ENCODE data around the gene FRK. TPM values are rescaled to one million over a fixed set of nuclear protein-coding genes. Genes with fewer than 3 reads are reported as not detected.

FRK gene
- total RNA-seq, 2 experiments from 2014 or later: 0.13 to 0.46 TPM

GRCh38 chr6:116027801-116028200 lies 32.9 kb downstream of the FRK start:
- DNase-seq (ENCODE audit: low spot score): no peak
- Histone ChIP-seq H2AFZ (ENCODE audit: low read length) (no peak overlapping the region), H3K27ac (ENCODE audit: low read depth, low read length, poor library complexity, severe bottlenecking) (no peak overlapping the region), H3K36me3 (ENCODE audit: insufficient read depth, low read length) (no peaks in the 10 kb centered on the region), H3K79me2 (ENCODE audit: insufficient read depth, low read depth, low read length) (no peaks in the 10 kb centered on the region), H3K4me1 (ENCODE audit: insufficient read depth, low read length, poor library complexity, severe bottlenecking) (no peaks in the 10 kb centered on the region), H3K9me3 (ENCODE audit: low read length) (no peaks in the 10 kb centered on the region), H4K20me1 (ENCODE audit: insufficient read depth, low read length) (no peaks in the 10 kb centered on the region), H3K4me3 (ENCODE audit: low read depth, low read length, poor library complexity, severe bottlenecking) (no peak overlapping the region), H3K9me2 (ENCODE audit: insufficient read depth, low read length) (no peaks in the 10 kb centered on the region), H3K4me2 (ENCODE audit: low read length) (no peak overlapping the region)
- ChIA-PET CTCF (ENCODE audit: unreplicated experiment) (no interaction called here), POLR2A (interaction anchor here (0.6 to 1.3 kb wide), 6 partner anchors 10 to 250 kb away, joined by 3 read pairs; no protein-coding TSS in a partner anchor)
- BruUV-seq (replicated peaks): no TSS peak
- intact Hi-C loops (cut with micrococcal nuclease; ENCODE audit: unreplicated experiment): no loop called here
- TF ChIP-seq CTCF (conservative IDR thresholded peaks at IDR 0.05; ENCODE audit: low read length) (no peak), EZH2phosphoT487 (IDR thresholded peaks at IDR 0.05; ENCODE audit: borderline replicate concordance, low read depth, low read length) (no peak)

DNA sequence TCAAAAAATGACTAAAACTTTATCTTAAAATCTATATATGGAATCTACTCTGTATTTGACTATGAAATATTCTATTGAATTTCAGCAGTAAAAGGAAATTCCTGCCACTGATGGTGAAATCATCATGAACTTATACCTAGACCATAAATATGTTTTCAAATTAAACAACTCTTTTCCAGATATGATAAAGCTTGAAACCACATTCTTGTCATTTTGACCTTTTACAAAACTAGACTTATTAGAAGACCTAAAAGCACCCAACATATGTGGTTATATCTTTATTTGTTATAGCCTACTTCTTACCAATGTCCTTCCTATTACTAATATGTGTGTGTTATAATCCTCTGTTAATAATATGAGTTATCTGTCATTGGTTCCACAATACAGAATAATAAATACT lies 35.3 kb downstream of the FRK start:
- Histone ChIP-seq H3K4me1 (ENCODE audit: insufficient read depth, low read length, poor library complexity, severe bottlenecking) (peaks cover 4% of the 10 kb centered on the region), H3K9me2 (ENCODE audit: insufficient read depth, low read length) (no peaks in the 10 kb centered on the region), H3K4me2 (ENCODE audit: low read length) (no peak overlapping the region), H2AFZ (ENCODE audit: low read length) (no peak overlapping the region), H3K27ac (ENCODE audit: low read depth, low read length, poor library complexity, severe bottlenecking) (no peak overlapping the region), H3K4me3 (ENCODE audit: low read depth, low read length, poor library complexity, severe bottlenecking) (no peak overlapping the region), H3K36me3 (ENCODE audit: insufficient read depth, low read length) (no peaks in the 10 kb centered on the region), H4K20me1 (ENCODE audit: insufficient read depth, low read length) (no peaks in the 10 kb centered on the region), H3K79me2 (ENCODE audit: insufficient read depth, low read depth, low read length) (no peaks in the 10 kb centered on the region), H3K9me3 (ENCODE audit: low read length) (no peaks in the 10 kb centered on the region)
- DNase-seq (ENCODE audit: low spot score): no peak
- CTCF ChIA-PET (ENCODE audit: unreplicated experiment): no interaction called here
- no TSS peak for BruUV-seq (replicated peaks)
- POLR2A ChIA-PET: interaction anchor here (0.7 kb wide), 1 partner anchor 76 kb away, joined by 3 read pairs; no protein-coding TSS in a partner anchor
- TF ChIP-seq EZH2phosphoT487 (IDR thresholded peaks at IDR 0.05; ENCODE audit: borderline replicate concordance, low read depth, low read length) (no peak), CTCF (conservative IDR thresholded peaks at IDR 0.05; ENCODE audit: low read length) (no peak)
- intact Hi-C loops (cut with micrococcal nuclease; ENCODE audit: unreplicated experiment): no loop called here

DNA sequence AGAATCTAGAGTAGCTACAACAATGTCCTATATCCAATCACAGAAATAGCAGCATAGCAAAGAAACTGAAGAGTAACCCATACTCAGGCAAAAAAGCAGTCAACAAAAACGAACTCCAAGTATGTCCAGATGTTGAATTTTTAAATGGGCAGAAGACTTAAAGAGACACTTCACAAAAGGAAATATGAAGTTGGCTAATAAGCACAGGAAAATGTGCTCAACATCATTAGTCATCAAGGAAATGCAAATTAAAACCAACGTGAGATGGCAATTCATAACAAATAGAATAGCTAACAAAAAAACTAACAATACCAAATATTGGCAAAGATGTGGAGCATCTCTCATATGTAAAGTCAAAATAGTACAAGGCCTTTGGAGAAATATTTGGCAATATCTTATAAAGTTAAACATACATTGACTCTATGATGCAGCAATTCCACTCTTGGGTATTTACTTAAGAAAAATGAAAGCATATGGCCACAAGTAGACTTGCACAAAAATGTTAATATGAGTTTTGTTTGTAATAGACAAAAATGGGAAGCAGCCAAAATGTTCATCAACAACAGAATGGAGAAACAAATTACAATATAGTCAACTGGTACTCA lies 37.7 kb downstream of the FRK start:
- ChIA-PET POLR2A (interaction anchor here (0.6 to 1.5 kb wide), 2 partner anchors 9 to 26 kb away, joined by 4 to 5 read pairs; no protein-coding TSS in a partner anchor), CTCF (ENCODE audit: unreplicated experiment) (no interaction called here)
- Histone ChIP-seq H4K20me1 (ENCODE audit: insufficient read depth, low read length) (no peaks in the 10 kb centered on the region), H3K4me2 (ENCODE audit: low read length) (no peak overlapping the region), H3K4me3 (ENCODE audit: low read depth, low read length, poor library complexity, severe bottlenecking) (no peak overlapping the region), H3K9me2 (ENCODE audit: insufficient read depth, low read length) (no peaks in the 10 kb centered on the region), H3K9me3 (ENCODE audit: low read length) (no peaks in the 10 kb centered on the region), H2AFZ (ENCODE audit: low read length) (no peak overlapping the region), H3K4me1 (ENCODE audit: insufficient read depth, low read length, poor library complexity, severe bottlenecking) (peaks cover 28% of the 10 kb centered on the region), H3K79me2 (ENCODE audit: insufficient read depth, low read depth, low read length) (no peaks in the 10 kb centered on the region), H3K36me3 (ENCODE audit: insufficient read depth, low read length) (no peaks in the 10 kb centered on the region), H3K27ac (ENCODE audit: low read depth, low read length, poor library complexity, severe bottlenecking) (no peak overlapping the region)
- no TSS peak for BruUV-seq (replicated peaks)
- intact Hi-C loops (cut with micrococcal nuclease; ENCODE audit: unreplicated experiment): no loop called here
- no peak for TF ChIP-seq CTCF (conservative IDR thresholded peaks at IDR 0.05; ENCODE audit: low read length)
- TF ChIP-seq EZH2phosphoT487 (IDR thresholded peaks at IDR 0.05; ENCODE audit: borderline replicate concordance, low read depth, low read length): no peak
- no peak for DNase-seq (ENCODE audit: low spot score)

All from OCI-LY7 (cell line).